H1 (cell line): Measurements from ENCODE around the gene PRKN.

Source experiments
- CBX5 ChIP-seq: fragments of 300-800, 300-1000 bp; sonication (generic); IDR thresholded peaks from 2 replicates; pipeline ENCODE4 v1.7.1; 2016; ENCODE audit warnings: antibody characterized with exemption, low read length, low read depth
- CHD1 ChIP-seq: IDR thresholded peaks from 2 replicates; pipeline ENCODE4 v1.6.1; 2012; ENCODE audit warnings: low read depth, low read length, improper control_type of control experiment
- GABPA ChIP-seq: IDR thresholded peaks from 2 replicates; pipeline ENCODE4 v1.6.1; 2011; ENCODE audit warnings: mild to moderate bottlenecking, low read length, moderate library complexity, borderline replicate concordance; ENCODE audit not compliant: insufficient read depth
- JUN ChIP-seq: IDR thresholded peaks from 2 replicates; pipeline ENCODE4 v1.6.1; 2011; ENCODE audit warnings: low read depth, mild to moderate bottlenecking, improper control_type of control experiment, low read length
- JUND ChIP-seq: IDR thresholded peaks from 2 replicates; pipeline ENCODE4 v1.6.1; 2011; ENCODE audit warnings: mild to moderate bottlenecking, improper control_type of control experiment, low read length
- POLR2A ChIP-seq, 2 experiments: IDR thresholded peaks; 1 replicate in 1 of 2; 2 replicates in 1 of 2; pipeline ENCODE4 v1.6.1; 2011; ENCODE audit warnings: low read depth in 2 of 2, low read length in 2 of 2, mild to moderate bottlenecking in 2 of 2; ENCODE audit errors: control extremely low read depth in 1 of 2
- POLR2AphosphoS5 ChIP-seq: IDR thresholded peaks from 2 replicates; pipeline ENCODE4 v1.6.1; 2011; ENCODE audit warnings: low read depth, low read length
- RAD21 ChIP-seq, 2 experiments: IDR thresholded peaks in 1 of 2; conservative IDR thresholded peaks in 1 of 2; 2 replicates each; pipeline ENCODE4 v1.6.1; 2011; ENCODE audit warnings: low read depth in 2 of 2, low read length in 2 of 2, improper control_type of control experiment in 1 of 2, inconsistent platforms in 1 of 2, mild to moderate bottlenecking in 1 of 2, moderate library complexity in 1 of 2
- SIN3A ChIP-seq, 2 experiments: IDR thresholded peaks in 1 of 2; conservative IDR thresholded peaks in 1 of 2; 2 replicates each; pipeline ENCODE4 v1.6.1; 2011 to 2012; ENCODE audit warnings: low read length in 2 of 2, improper control_type of control experiment in 1 of 2, low read depth in 1 of 2, mild to moderate bottlenecking in 1 of 2
- SUZ12 ChIP-seq: fragments of 200-600 bp; sonication (generic); IDR thresholded peaks from 2 replicates; pipeline ENCODE4 v1.6.1; 2012; ENCODE audit warnings: mild to moderate bottlenecking, inconsistent platforms, low read length, moderate library complexity, mixed read lengths
- TCF12 ChIP-seq: IDR thresholded peaks from 2 replicates; pipeline ENCODE4 v1.6.1; 2011; ENCODE audit warnings: low read depth, mild to moderate bottlenecking, low read length
- TEAD4 ChIP-seq: IDR thresholded peaks from 2 replicates; pipeline ENCODE4 v1.6.1; 2012; ENCODE audit warnings: low read depth, low read length, inconsistent platforms, mixed read lengths
- TF ChIP-seq, protein P1 (sequence below), 3 experiments: IDR thresholded peaks; 1 replicate in 2 of 3; 2 replicates in 1 of 3; pipeline versions ENCODE4 v1.5.1 to v1.6.1; 2011; ENCODE audit warnings: low read length in 3 of 3, mild to moderate bottlenecking in 3 of 3, inconsistent platforms in 2 of 3, low read depth in 1 of 3, moderate library complexity in 1 of 3; ENCODE audit not compliant: insufficient read depth in 1 of 3; ENCODE audit errors: control extremely low read depth in 1 of 3
- TF ChIP-seq, protein P2 (sequence below): IDR thresholded peaks from 2 replicates; pipeline ENCODE4 v1.6.1; 2011; ENCODE audit warnings: low read length, improper control_type of control experiment

DNA sequence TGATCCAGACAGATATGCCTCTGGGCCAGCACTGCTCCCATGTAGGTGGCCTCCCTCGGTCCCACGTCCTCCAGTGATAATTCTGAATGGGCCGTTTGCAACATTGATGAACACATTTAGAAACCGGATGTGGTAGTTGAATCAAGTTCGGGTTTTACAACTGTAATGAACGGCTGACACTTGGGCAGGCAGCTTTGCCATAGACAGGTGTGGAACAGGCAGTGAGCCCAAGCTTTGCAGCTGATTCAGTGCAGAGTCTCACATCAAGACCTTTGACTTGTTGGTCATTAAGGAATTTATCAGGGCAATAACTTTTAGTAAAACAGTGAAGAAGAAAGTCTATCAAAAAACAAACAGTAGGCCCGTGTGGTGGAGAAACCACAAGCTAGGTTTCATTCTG is 987.1 kb downstream of the PRKN start:
- TF ChIP-seq, protein P1, sequence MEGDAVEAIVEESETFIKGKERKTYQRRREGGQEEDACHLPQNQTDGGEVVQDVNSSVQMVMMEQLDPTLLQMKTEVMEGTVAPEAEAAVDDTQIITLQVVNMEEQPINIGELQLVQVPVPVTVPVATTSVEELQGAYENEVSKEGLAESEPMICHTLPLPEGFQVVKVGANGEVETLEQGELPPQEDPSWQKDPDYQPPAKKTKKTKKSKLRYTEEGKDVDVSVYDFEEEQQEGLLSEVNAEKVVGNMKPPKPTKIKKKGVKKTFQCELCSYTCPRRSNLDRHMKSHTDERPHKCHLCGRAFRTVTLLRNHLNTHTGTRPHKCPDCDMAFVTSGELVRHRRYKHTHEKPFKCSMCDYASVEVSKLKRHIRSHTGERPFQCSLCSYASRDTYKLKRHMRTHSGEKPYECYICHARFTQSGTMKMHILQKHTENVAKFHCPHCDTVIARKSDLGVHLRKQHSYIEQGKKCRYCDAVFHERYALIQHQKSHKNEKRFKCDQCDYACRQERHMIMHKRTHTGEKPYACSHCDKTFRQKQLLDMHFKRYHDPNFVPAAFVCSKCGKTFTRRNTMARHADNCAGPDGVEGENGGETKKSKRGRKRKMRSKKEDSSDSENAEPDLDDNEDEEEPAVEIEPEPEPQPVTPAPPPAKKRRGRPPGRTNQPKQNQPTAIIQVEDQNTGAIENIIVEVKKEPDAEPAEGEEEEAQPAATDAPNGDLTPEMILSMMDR (IDR thresholded peaks at IDR 0.05; ENCODE audit: control extremely low read depth in 1 of 3, insufficient read depth in 1 of 3, low read depth in 1 of 3, low read length in 3 of 3) = no peak
- TF ChIP-seq CBX5 = no peak
- TF ChIP-seq, protein P2, sequence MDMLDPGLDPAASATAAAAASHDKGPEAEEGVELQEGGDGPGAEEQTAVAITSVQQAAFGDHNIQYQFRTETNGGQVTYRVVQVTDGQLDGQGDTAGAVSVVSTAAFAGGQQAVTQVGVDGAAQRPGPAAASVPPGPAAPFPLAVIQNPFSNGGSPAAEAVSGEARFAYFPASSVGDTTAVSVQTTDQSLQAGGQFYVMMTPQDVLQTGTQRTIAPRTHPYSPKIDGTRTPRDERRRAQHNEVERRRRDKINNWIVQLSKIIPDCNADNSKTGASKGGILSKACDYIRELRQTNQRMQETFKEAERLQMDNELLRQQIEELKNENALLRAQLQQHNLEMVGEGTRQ = no peak
- no peak for TF ChIP-seq SUZ12
- TF ChIP-seq POLR2AphosphoS5 = no peak
- no peak for TF ChIP-seq RAD21 (IDR thresholded peaks at IDR 0.05 in 1 of 2, conservative IDR thresholded peaks at IDR 0.05 in 1 of 2; ENCODE audit: low read depth in 2 of 2, low read length in 2 of 2)
- no peak for TF ChIP-seq TCF12
- no peak for TF ChIP-seq POLR2A (IDR thresholded peaks at IDR 0.05; ENCODE audit: control extremely low read depth in 1 of 2, low read depth in 2 of 2, low read length in 2 of 2)
- no peak for TF ChIP-seq JUN
- no peak for TF ChIP-seq JUND
- no peak for TF ChIP-seq TEAD4
- TF ChIP-seq GABPA = no peak
- TF ChIP-seq SIN3A (conservative IDR thresholded peaks at IDR 0.05 in 1 of 2, IDR thresholded peaks at IDR 0.05 in 1 of 2; ENCODE audit: low read depth in 1 of 2, low read length in 2 of 2) = no peak
- no peak for TF ChIP-seq CHD1
